ENCODE results near the gene DCP2.

Gene DCP2

DNA sequence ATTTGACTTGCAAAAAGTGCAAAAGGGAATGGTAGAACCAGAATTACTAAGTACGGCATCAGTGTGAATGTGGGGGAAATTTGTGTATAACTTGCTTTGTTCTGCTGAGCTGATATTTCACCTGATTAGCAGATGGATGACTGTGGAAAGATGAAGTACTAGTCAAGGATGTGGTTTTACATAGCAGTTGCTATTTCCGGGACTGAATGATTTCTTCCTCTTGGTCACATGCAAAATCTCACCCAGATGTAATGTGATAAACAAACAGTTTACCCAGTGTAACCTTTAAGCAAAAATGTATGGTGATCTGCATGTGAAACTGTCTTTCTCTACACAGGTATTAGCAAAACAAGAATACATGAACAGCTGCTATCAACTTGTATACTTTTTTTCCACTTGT, 46.1 kb downstream of the DCP2 start:
- no peak for DNase-seq

DNA sequence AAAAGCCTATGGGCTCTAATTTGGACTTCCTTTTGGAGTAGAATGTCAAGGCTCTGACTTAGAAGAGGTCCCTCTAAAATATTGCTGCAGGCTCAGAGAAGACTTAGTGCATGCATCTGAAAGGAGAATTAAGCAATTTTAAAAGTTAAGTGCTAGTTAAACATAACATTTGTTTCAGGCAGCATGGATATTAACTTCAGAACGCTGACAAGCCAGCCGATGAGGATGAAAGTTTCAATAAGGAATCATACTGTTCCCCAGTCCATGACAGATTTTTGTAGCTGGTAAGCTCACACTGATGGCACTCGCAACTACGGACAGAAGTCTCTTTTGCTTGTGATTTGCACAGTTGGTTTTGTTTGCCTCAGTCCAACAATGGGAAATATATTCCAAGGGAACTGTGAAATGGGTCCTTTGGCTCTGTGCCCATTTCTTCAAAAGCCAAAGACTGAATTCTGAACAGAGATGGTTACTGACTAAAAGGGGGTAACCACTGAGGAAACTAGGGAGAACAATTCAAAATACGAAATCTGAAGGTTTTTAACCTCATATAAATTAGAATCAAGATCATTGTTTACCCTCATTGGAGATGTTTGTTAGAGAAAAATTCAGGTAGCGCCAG, 47.6 kb downstream of the DCP2 start:
- DNase-seq = no peak

DNA sequence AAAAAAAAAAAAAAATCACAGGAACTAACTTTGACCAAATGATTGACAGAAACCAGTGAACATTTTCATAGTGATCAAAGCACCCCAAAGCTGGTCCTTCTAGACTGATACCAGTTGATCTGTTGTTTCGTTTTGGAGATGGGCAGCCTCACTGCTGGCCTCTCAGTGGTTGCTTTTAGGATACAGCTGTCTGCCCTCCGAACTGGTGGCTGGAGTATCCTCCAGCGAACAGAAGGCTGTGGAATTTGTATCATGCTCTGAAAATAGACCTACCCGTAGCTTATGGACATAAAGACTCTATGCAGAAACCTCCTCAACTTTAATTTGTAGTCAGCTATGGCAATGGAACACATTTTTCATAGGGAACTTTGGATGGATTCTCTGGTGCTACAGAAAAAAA, 49.0 kb downstream of the DCP2 start:
- no peak for DNase-seq

DNA sequence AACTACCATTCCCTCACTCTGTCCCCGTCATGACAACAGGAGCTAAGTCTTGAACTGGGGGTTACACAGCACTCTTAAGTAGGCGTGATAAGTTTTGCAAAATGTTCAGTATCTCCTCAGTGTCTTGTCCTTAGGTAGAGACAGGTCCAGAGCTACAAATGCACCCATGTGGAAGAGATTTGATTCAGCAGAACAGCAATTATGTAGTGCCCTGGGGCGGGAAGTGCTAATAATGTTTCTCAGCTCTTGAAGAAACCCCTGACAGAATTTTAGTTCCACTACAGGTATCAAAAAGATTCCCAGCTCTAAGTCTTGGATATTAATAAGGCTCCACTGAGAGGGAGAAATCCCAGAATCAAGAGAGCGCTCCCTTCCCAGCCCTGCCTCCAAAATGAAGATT, 49.6 kb downstream of the DCP2 start:
- DNase-seq = no peak

DNA sequence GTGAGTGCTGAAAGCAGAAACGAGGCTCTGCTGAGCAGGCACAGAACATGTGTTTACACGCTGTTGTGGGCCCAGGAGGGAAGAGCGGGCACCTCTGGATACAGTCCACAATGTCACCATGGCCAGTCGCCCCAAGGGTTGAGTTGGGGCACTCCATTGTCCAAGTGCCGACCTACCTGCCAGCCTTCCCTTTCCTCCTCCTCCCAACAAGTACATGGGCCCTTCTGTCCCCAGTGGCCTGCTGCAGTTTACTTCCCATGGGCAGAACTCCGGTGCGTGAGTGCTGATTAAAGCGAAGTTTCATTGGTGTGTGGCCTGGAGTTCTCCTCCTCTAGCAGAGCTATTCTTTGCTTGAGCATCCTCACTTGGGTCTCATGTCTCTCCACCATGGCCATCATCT, 50.4 kb downstream of the DCP2 start:
- no peak for DNase-seq

DNA sequence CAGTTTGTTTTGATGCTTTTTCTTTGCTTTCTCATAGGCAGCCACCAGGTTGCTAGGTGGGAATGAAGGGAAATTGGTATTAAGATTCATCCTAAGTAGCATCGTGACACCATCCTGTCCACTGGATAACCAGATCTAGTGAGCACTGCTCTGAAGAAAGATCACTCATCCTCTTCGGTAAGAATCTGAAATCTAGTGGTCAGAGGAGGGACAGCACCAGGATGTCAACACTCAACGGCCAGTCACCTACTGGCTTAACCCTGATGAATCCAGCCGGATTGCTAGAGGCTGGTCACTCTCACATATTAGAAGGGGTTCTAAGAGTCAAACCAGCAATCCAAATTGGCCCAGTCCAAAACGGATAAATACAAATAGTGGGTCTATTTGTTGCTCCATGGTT, 50.8 kb downstream of the DCP2 start:
- no peak for DNase-seq

DNA sequence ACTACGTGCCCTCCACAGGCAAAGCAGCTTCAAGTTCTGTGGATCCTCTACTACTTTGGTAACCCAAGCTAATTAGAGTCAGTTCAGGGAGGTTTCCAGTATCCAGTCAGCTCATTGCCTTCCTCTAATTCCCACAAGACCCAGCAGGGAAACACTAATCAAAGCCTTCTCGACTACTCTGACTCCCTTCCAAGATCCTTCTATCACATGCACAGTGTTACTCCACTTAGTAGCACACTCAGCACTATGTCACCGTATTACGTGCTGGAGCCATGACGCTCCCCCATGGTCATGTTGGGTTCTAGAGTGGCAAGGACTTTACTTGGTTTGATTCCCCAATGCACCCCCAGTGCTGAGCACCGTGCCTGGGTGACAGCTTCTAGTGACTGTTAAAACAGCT, 53.0 kb downstream of the DCP2 start:
- DNase-seq = no peak

DNA sequence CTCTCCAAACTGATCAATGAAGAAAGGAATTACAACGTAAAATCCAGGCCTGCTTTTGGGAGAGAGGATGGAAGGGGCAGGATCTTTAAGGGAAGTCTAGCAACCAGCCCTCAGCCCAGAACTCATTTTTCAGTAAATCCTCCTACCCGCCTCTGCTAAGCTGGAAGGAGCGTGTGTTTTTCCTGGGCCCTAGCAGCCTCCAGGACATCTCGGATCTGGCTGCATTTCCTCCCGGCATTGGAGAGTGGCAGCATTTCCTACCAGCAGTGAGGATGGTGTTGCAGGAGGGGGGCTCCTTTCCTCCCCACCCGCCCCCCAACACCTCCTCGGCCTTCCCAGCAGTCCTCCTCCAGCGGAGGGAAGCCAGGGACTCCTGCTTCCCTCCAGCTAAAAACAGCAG, 54.5 kb downstream of the DCP2 start:
- no peak for DNase-seq

DNA sequence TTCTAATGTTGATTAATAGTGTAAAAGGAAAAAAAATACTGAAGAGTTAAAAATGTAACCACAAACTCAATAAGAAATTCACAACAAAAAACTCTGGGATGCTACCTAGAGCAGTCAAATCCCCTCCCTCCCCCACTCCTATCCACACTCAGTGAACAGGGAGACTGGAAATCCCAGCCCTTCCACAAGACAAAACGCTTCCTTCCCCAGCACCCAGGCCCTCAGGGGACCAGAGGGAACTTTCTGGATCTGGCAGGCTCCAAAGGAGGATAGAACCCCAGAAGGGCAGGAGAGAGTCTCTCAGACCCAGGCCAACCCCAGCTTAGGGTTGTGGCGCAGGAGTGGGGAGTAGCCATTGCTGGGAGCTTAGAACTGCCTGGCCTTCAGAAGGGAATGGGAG, 55.0 kb downstream of the DCP2 start:
- no peak for DNase-seq

DNA sequence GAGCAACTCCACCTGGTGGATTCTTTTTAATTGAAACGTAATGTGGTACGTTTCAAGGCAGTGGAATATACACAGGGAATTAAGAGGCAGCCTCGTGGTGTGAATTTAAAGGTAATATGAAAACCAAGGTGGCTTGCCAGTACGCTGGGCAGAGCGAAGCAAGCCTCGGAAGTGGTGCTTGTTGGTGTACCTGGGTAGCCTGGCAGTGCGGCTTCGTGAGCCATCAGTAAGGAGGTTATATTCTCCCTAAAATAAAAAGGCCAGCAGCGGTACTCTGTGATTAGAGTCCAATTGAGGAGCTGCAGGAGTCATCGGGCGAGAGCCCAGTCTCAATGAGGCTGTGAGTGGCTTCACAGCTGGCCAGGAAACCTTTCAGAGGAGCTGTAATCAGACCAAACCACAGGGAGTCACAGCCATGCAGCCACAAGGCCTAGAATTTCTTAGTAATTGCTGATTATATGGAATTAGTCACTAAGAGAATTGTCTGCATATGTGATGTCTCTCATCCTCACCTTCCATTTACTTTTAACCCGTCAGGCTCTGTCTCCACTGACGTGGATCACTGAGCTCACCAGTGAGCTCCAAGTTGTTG, 57.7 kb downstream of the DCP2 start:
- DNase-seq = no peak

DNA sequence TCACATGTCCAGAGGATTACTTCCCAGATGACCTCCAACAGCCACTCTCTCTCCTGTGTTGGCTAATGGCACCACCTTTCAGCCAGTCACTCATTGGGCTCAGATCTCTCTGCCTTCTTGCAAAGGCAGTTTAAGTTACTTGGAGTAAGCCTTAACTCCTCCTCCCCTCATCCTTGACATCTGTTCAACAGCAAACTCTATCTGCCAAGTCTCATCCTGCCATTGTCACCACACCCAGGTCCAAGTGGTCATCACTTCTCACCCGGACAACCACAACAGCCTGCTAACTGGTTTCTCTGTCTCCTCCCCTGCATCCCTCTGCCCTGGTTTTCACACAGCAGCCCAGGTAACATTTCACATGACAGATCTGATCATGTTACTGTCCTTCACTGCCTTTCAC, 58.5 kb downstream of the DCP2 start:
- DNase-seq = no peak

DNA sequence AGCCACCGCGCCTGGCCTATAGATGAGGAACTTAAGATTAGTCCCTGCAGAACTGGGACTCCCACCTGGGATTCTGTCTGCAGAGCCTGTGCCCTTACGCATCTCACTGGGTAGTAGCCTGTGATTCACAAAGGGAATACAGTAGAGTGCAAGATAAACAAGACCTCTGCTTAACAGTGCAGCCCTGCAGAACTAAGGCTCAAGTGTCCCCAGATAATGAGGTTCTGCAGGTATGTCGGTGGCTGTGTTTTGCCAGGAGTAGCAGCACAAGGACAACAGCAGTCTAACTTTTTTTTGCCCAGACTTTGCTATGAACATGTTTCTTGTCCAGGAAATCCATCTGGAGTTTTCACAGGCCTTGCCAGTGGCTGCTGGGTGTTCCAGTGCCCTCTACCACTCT, 59.7 kb downstream of the DCP2 start:
- no peak for DNase-seq

DNA sequence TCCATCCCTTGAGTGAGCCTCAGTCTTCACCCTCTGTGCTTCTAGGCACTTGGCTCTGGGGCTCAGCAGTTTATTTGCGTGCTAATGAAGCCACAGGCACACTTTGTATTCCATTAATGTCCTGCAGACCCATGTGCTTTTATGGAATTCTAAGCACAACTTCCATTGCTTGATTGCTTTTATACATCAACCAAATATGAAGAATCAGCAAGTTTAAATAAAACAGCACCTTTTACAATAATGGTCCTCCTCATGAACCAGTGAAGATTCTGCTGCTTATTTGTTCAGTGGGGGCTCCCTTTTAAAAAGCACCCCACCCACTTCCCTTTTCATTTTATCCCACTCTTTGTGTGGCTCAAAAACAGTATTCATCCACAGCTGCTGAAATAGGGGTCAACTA, 60.2 kb downstream of the DCP2 start:
- no peak for DNase-seq

DNA sequence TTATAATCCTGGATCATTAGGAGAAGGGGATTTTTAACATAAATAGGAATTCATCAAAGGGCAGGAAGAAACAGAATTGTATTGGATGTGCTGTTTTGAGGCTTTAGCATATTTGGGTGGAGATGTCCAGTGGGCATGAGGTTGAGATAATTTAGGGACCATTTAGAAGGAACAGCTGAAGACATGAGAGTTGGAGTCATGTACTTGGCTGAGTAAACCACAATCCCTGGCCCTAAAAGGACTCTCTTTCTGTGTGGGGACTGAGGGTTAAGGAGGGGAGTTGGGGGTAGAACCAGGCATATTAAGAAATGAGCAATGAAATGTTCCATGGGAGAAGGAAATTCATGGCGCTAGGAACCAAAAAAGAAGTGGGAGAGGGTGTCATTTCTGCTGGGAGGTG, 61.5 kb downstream of the DCP2 start:
- no peak for DNase-seq

DNA sequence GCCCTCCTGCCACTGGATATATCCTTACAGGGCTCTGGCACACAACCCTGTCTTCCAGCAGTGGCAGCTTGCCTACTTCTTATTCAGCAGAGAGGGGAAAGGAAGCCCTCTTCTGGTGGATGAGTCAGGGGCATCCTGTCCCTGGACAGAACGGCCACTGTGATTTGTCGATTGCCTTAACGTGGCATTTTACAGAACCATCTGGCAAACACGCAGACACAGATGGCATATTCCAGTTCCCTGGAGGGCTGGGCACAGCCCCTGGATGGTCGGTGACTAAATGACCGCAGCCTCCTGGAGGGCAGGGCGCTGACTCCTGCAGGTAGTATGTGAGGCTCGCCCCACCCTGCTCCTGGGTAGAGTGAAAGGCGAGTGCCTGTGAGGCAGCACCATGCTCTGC, 62.1 kb downstream of the DCP2 start:
- DNase-seq = no peak

DNA sequence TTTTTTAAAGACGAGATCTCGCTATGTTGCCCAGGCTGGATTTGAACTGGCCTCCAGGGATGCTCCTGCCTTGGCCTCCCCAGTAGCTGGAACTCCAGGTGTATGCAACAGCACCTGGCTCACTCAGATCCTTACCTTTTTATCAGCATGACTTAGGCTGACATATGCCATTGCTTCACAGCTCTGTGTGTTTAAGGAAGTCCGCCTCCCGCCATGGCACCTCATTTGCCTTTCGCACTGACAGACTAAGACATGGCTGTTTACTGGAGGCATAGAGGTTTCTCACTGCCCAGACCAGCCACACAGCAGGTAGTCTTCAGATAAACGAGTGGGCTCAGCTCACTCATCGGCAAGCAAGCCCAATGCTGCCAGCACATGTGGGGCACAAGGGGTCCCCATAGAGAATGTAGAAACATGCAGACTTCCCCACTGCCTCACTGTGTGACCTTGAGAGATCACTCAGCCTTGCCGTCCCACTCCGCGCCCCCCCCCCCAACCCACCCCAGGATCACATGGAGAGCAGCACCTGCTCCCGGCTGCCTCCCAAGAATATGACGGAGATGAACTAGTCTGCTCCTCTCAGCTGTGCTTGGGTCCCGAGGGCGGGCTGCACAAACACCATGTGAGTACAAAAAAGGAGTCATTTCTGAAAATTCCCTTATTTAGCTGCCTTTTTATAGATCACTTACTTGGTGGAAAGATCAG, 62.8 kb downstream of the DCP2 start:
- no peak for DNase-seq

DNA sequence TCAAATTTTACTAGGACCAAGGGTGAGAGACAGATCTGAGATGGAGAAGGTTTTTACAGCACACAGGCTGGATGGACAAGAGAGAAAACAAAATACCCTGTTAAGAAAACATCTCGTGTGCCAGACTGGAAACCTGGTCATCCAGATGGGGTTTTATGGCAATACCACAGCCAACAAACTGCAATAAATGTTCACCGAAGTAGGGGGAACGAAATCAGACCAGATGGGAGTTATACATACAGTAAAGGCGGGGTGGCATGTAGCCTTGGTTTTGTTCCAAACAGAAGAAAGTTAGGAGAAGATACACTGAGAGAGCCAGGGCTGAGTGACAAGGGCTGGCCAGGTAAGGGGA, 63.3 kb downstream of the DCP2 start:
- DNase-seq = no peak

DNA sequence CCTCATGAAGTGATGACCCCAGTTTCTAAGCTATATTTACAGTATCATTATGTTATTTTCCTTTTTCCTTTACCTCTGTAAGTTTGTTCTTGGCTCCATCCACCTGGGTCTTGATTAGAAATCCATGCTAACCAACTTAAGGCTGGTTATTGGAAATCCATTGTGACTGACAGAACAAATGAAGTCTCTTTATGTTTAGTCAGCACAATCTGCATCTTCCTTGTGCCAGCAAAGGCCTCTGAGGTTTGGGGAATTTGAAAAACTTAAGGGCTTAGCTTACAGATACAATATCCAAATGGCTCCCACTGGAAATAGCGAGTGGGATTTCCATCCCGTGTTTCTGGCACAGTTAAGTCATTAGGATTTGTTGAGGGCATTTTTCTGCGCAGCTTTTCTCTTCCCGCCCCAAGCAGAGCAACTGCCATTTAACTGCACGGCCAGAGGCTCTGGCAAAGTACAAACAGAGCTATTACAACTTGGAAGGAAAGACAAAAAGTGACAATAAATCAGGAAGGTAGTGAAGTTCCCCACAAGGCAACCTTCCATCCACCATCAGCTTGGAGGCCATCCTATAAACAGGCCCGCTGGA, 64.2 kb downstream of the DCP2 start:
- DNase-seq = no peak

DNA sequence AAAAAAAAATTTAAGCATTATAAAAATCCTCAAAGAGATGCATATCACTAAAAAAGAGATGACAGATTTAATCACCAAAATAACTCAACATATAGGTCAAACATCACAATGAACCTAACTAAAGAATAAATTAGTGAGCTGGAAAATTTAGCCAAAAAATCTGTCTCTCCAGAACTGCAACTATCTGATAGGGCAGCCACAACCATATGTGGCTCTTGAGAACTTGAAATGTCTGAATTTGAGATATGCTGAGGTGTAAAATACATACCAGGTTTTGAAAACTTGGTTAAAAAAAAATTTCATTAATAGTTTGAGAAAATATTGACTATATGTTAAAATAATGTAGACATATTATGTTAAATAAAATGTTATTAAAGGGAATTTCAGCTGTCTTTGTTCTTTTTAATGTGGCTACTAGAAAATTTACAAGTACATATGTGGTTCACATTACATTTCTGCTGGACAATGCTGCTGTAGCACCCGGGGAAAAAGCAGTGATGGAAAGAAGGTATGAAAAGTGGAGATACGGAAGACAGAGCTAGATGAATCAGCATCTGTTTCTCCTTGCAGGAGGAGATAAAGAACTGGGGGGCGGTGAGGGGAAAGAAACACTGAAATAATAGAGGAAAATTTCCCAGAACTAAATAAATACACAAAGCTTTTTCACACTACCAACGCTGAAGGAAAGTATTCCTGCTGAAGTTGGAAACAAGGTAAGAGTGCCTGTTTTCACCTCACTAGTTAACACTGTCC, 66.1 kb downstream of the DCP2 start:
- no peak for DNase-seq

DNA sequence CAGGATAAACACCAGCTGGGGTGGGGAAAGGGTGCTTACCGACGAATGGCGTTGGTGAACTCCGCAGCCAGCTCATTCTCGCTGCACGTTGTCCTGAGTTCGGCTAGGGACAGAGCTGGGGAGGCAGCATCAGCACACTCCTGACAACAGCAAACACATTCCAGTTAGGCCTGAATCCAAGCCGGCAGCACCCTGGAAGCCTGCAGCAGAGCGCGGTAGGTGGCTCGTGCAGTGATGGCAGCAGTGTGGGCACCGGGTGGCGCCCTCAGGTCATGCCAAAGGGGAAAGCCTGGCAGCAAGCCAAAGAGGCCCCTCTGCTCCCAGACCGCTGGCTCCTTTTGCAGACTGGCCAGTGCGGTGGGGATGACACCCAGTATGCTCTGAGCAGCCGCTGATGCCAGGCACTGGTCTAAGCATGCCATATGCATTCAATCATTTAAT, 66.9 kb downstream of the DCP2 start:
- peak in 1 of 3 donors; percentile 54 for DNase-seq

DNA sequence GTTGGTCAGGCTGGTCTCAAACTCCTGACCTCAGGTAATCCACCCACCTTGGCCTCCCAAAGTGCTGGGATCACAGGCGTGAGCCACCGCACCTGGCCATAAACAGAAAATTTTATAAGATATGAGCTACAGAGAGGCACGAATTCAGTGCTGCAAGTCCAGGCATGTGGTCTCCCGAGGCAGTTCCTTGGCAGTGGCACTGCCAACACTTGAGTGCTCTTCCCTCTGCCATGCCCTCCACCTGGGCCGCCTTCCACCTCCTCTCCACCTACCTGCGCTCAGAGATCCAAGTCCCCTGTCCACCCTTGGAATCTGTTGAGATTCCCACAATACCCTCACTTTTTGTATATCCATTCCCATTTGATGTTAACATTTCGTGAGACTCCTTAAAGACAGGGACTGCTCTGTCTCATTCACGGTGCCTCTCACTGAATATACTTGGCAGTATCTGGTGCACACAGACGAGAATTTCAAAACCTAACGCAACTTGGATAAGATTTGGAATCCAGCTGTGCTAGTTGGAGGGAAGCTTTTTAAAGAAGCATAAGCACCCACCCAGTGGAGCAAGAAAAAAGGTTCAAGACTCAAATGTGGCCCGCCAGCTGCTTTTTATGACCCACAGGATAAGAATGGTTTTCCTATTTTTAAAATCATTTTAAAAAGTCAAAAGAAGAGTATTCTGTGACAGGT, 68.3 kb downstream of the DCP2 start:
- no peak for DNase-seq

DNA sequence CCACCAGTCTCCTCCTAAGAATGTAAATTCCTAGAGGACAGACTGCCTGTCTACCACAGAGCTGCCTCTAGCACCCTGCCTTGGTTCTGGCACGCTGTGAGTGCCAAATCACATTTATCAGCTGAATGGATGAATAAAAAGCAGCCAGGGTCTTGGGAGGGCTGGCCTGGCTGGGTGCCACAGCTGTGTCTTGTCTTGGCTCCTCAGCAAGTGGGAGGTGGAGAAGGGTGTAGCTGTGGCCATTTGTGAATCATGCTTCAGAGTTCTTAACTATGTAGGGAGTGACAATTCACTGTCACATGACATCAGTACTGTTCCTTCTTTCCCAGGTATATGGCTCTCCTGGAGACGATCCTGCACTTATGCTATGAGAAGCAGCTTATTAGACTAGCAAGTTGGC, 70.6 kb downstream of the DCP2 start:
- DNase-seq = peak; percentile 34 to 54 (median 44)

Measured in suppressor macrophage treated with lipopolysaccharide for 1 hour (primary cell).